ENCODE measurements around the gene PEAK1.

Gene PEAK1

GRCh38 chr15:77417602-77418001, 2.3 kb downstream of the PEAK1 start:
- DNase-seq (ENCODE audit: low read depth) = no peak
- TF ChIP-seq, protein P1, sequence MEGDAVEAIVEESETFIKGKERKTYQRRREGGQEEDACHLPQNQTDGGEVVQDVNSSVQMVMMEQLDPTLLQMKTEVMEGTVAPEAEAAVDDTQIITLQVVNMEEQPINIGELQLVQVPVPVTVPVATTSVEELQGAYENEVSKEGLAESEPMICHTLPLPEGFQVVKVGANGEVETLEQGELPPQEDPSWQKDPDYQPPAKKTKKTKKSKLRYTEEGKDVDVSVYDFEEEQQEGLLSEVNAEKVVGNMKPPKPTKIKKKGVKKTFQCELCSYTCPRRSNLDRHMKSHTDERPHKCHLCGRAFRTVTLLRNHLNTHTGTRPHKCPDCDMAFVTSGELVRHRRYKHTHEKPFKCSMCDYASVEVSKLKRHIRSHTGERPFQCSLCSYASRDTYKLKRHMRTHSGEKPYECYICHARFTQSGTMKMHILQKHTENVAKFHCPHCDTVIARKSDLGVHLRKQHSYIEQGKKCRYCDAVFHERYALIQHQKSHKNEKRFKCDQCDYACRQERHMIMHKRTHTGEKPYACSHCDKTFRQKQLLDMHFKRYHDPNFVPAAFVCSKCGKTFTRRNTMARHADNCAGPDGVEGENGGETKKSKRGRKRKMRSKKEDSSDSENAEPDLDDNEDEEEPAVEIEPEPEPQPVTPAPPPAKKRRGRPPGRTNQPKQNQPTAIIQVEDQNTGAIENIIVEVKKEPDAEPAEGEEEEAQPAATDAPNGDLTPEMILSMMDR (IDR thresholded peaks at IDR 0.05; ENCODE audit: low read length, missing control alignments) = no peak
- H3K4me3 ChIP-seq (replicated peaks; ENCODE audit: low read depth, low read length) = peak overlapping the region; percentile 90

DNA sequence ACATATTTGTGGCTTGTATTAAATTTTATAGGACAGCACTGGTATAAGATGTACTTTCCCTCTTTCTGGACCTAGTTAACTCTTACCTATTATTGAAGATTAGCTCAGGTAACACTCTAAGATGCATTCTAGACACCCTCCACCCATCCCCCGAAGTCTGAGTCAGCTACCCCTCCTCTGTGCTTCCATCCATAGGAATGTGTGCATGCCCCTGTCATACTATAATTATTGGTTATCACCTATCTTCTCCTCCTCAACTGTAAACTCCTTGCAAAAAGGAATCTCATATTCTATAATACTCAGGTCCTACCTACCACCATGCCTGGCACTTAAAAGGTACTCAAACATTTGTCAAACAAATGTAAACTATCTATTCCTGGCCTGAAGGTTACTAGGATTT, 3.0 kb downstream of the PEAK1 start:
- no peak overlapping the region for H3K4me3 ChIP-seq (replicated peaks; ENCODE audit: low read depth, low read length)
- TF ChIP-seq, protein P1 (IDR thresholded peaks at IDR 0.05; ENCODE audit: low read length, missing control alignments) = no peak
- no peak for DNase-seq (ENCODE audit: low read depth)

GRCh38 chr15:77416148-77416455, 3.8 kb downstream of the PEAK1 start:
- DNase-seq (ENCODE audit: low read depth) = peak; percentile 62
- H3K4me3 ChIP-seq (replicated peaks; ENCODE audit: low read depth, low read length) = no peak overlapping the region
- TF ChIP-seq, protein P1 (IDR thresholded peaks at IDR 0.05; ENCODE audit: low read length, missing control alignments) = no peak

DNA sequence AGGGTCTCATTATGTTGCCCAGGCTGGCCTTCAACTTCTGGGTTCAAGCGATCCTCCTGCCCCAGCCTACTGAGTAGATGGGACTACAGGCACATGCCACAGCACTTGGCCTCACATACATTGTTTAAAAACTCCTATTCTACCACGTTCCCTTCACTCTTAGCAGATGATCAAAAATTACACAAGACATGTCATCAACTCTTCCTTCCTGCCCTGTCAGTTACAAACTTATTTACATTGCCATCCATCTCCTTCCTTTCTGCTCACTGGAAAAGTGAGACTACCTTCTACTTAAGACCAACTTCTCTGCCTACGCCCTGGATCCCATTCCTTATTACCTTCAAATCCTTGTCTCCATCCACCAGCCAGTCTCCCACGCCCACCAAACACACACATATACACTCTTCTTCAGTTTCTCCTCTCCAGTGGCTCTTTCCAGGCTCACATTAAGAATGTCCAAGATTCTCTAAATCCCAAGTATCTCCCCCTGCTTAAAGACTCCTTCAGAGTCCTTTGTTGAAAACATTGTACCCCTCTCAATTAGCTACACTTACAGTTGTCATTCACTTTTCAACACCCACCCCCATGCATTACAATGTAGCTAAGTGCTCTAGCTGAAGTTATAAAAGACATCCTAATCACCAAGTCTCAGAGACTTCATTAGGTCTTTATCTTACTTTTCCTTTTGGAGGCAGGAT, 4.3 kb downstream of the PEAK1 start:
- no peak for DNase-seq (ENCODE audit: low read depth)
- TF ChIP-seq, protein P1 (IDR thresholded peaks at IDR 0.05; ENCODE audit: low read length, missing control alignments) = no peak
- no peak overlapping the region for H3K4me3 ChIP-seq (replicated peaks; ENCODE audit: low read depth, low read length)

- TF ChIP-seq, protein P1 (IDR thresholded peaks at IDR 0.05; ENCODE audit: low read length, missing control alignments) = no peak
- H3K4me3 ChIP-seq (replicated peaks; ENCODE audit: low read depth, low read length) = no peak overlapping the region
- no peak for DNase-seq (ENCODE audit: low read depth)
Measured at GRCh38 chr15:77414789-77415442, 5.0 kb downstream of the PEAK1 start.

DNA sequence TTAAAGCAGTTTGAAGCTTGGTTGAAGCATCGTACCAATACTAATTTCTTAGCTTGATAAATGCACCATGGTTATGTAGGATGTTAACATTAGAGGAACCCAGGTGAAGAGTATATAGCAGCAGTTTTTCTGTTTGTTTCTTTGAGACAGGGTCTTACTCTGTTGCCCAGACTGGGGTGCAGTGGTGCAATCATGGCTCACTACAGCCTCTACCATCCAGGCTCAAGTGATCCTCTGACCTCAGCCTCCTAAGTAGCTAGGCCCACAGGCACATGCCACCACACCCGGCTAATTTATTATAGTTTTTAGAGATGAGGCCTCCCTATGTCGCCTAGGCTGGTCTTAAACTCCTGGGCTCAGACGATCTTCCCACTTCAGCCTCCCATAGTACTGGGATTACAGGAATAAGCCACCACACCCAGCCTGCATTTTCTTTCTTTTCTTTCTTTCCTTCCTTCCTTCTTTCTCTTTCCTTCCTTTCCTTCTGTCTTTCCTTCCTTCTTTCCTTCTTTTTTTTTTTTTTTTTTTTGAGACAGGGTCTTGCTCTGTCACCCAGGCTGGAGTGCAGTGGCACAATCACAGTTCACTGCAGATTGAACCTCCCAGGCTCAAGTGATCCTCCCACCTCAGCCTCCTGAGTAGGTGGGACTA, 6.1 kb downstream of the PEAK1 start:
- TF ChIP-seq, protein P1 (IDR thresholded peaks at IDR 0.05; ENCODE audit: low read length, missing control alignments) = no peak
- no peak overlapping the region for H3K4me3 ChIP-seq (replicated peaks; ENCODE audit: low read depth, low read length)
- DNase-seq (ENCODE audit: low read depth) = no peak
